Liver (tissue), 9 donors: ENCODE data around the gene SOAT1. TPM values are rescaled to one million over a fixed set of nuclear protein-coding genes. Genes with fewer than 3 reads are reported as not detected.

ENCODE experiments used
- DNase-seq: peaks from one replicate; pipeline ENCODE4 v3.0.0-alpha.2; 2017; ENCODE audit warnings: low spot score
- H3K27ac ChIP-seq, 2 donors: one replicate each; pipeline ENCODE4 v1.7.0; 2013; ENCODE audit warnings: inconsistent platforms in 2 of 2, low read length in 2 of 2, control low read depth in 1 of 2, low read depth in 1 of 2, mild to moderate bottlenecking in 1 of 2
- H3K27me3 ChIP-seq, 4 donors: one replicate each; pipeline versions ENCODE4 v1.6.1 to v1.7.0; 2013; ENCODE audit warnings: low read length in 3 of 4, inconsistent platforms in 1 of 4, mild to moderate bottlenecking in 1 of 4, moderate library complexity in 1 of 4; ENCODE audit not compliant: control insufficient read depth in 4 of 4, insufficient read depth in 4 of 4
- H3K36me3 ChIP-seq, 4 donors: one replicate each; pipeline versions ENCODE4 v1.6.1 to v1.7.0; 2013; ENCODE audit warnings: low read length in 3 of 4, mild to moderate bottlenecking in 3 of 4, low read depth in 1 of 4, moderate library complexity in 1 of 4; ENCODE audit not compliant: control insufficient read depth in 4 of 4, insufficient read depth in 3 of 4
- H3K4me1 ChIP-seq, 4 donors: one replicate each; pipeline versions ENCODE4 v1.6.1 to v1.7.0; 2013; ENCODE audit warnings: low read length in 3 of 4, mild to moderate bottlenecking in 3 of 4, moderate library complexity in 1 of 4; ENCODE audit not compliant: control insufficient read depth in 4 of 4, insufficient read depth in 4 of 4
- H3K4me3 ChIP-seq, 3 donors: one replicate each; pipeline versions ENCODE4 v1.6.1 to v1.7.0; 2013; ENCODE audit warnings: low read length in 3 of 3, control low read depth in 1 of 3, low read depth in 1 of 3, mild to moderate bottlenecking in 1 of 3
- H3K9ac ChIP-seq, 2 donors: one replicate each; pipeline ENCODE4 v1.7.0; 2013; ENCODE audit warnings: low read length in 2 of 2, mild to moderate bottlenecking in 2 of 2, moderate library complexity in 2 of 2, control low read depth in 1 of 2, low read depth in 1 of 2
- H3K9me3 ChIP-seq, 4 donors: one replicate each; pipeline versions ENCODE4 v1.6.1 to v1.7.0; 2013; ENCODE audit warnings: low read length in 3 of 4; ENCODE audit not compliant: control insufficient read depth in 4 of 4
- ATF3 ChIP-seq: IDR thresholded peaks from 2 replicates; pipeline ENCODE4 v1.6.1; 2016; ENCODE audit warnings: antibody characterized with exemption
- CTCF ChIP-seq: fragments of 150-350 bp; IDR thresholded peaks from 2 replicates; pipeline ENCODE4 v1.5.1; 2017; ENCODE audit warnings: improper control_type of control experiment, low read depth, low read length; ENCODE audit not compliant: missing input control
- EGR1 ChIP-seq, 2 donors: IDR thresholded peaks; 2 replicates each; pipeline ENCODE4 v1.6.1; 2016 to 2018; ENCODE audit warnings: antibody characterized with exemption in 2 of 2, low read depth in 2 of 2
- FOXA1 ChIP-seq: IDR thresholded peaks from 2 replicates; pipeline ENCODE4 v1.6.1; 2016; ENCODE audit warnings: antibody characterized with exemption
- GABPA ChIP-seq, 2 donors: IDR thresholded peaks in 1 of 2; conservative IDR thresholded peaks in 1 of 2; 2 replicates each; pipeline ENCODE4 v1.6.1; 2016; ENCODE audit warnings: antibody characterized with exemption in 2 of 2, mild to moderate bottlenecking in 1 of 2, moderate library complexity in 1 of 2
- HNF4A ChIP-seq, 2 donors: conservative IDR thresholded peaks; 2 replicates each; pipeline ENCODE4 v1.6.1; 2016; ENCODE audit warnings: antibody characterized with exemption in 2 of 2, mild to moderate bottlenecking in 2 of 2
- HNF4G ChIP-seq: IDR thresholded peaks from 2 replicates; pipeline ENCODE4 v1.6.1; 2016; ENCODE audit warnings: antibody characterized with exemption
- JUND ChIP-seq, 2 donors: IDR thresholded peaks; 2 replicates each; pipeline ENCODE4 v1.6.1; 2016; ENCODE audit warnings: antibody characterized with exemption in 2 of 2
- MAX ChIP-seq: IDR thresholded peaks from 2 replicates; pipeline ENCODE4 v1.6.1; 2016; ENCODE audit warnings: antibody characterized with exemption
- NR2F2 ChIP-seq: IDR thresholded peaks from 2 replicates; pipeline ENCODE4 v1.6.1; 2016; ENCODE audit warnings: antibody characterized with exemption
- RAD21 ChIP-seq, 2 donors: IDR thresholded peaks; 2 replicates each; pipeline ENCODE4 v1.6.1; 2016; ENCODE audit warnings: antibody characterized with exemption in 2 of 2, mild to moderate bottlenecking in 2 of 2
- REST ChIP-seq: IDR thresholded peaks from 2 replicates; pipeline ENCODE4 v1.6.1; 2016; ENCODE audit warnings: antibody characterized with exemption, mild to moderate bottlenecking
- RXRA ChIP-seq, 2 donors: IDR thresholded peaks; 2 replicates each; pipeline ENCODE4 v1.6.1; 2017 to 2018; ENCODE audit warnings: antibody characterized with exemption in 2 of 2, mild to moderate bottlenecking in 1 of 2
- SP1 ChIP-seq: IDR thresholded peaks from 2 replicates; pipeline ENCODE4 v1.6.1; 2018; ENCODE audit warnings: antibody characterized with exemption, mild to moderate bottlenecking
- TAF1 ChIP-seq: conservative IDR thresholded peaks from 2 replicates; pipeline ENCODE4 v1.6.1; 2016; ENCODE audit warnings: antibody characterized with exemption, mild to moderate bottlenecking
- YY1 ChIP-seq: IDR thresholded peaks from 2 replicates; pipeline ENCODE4 v1.6.1; 2016; ENCODE audit warnings: antibody characterized with exemption, mild to moderate bottlenecking
- ZBTB33 ChIP-seq: IDR thresholded peaks from 2 replicates; pipeline ENCODE4 v1.6.1; 2016; ENCODE audit warnings: antibody characterized with exemption
- WGBS: extraction: QIAGEN DNeasy Blood & Tissue Kit; methylation state at CpG from one replicate; pipeline ENCODE4 v1.1.7; 2013; 5-methylcytosine and 5-hydroxymethylcytosine counted together
- polyA plus RNA-seq, 2 donors: library from polyadenylated mRNA; stranded (reverse) in 1 of 2; unstranded in 1 of 2; fragments of 200-250 nt in 1 of 2; fragments of >200 nt in 1 of 2; fragmentation: Nextera tagmentation in 1 of 2; extraction: Ambion mirVana in 1 of 2; gene quantifications; one replicate each; pipeline versions ENCODE4 v1.2.1 to v1.2.3, GENCODE V29; 2013 to 2015
- total RNA-seq, 2 donors: library from RNA; depleted of rRNA; stranded (reverse); fragments of >200 nt; gene quantifications; one replicate each; pipeline ENCODE4 v1.2.3, GENCODE V29; 2014
- donor health status: healthy.
- donor health status: healthy.
- donor health status: healthy.
- donor health status: healthy.
- donor health status: healthy.

SOAT1 gene
- total and polyA plus RNA-seq, 4 donors: 4.3 to 14.0 (median 9.3) TPM

- no peak for TF ChIP-seq ZBTB33
Observed at GRCh38 chr1:179310291-179310690, 16.7 kb downstream of the SOAT1 start (continued).

- no peak overlapping the region for H3K4me3 ChIP-seq
- no peak for TF ChIP-seq RXRA (IDR thresholded peaks at IDR 0.05)
- TF ChIP-seq YY1: no peak
- TF ChIP-seq RAD21 (IDR thresholded peaks at IDR 0.05): no peak
- no peak for TF ChIP-seq JUND (IDR thresholded peaks at IDR 0.05)
- TF ChIP-seq HNF4A (conservative IDR thresholded peaks at IDR 0.05): no peak
- TF ChIP-seq NR2F2: no peak
- no peak for TF ChIP-seq FOXA1
- no peak for TF ChIP-seq TAF1
- TF ChIP-seq REST: no peak
- no peak for TF ChIP-seq ATF3
- no peak for TF ChIP-seq SP1
- no peak for TF ChIP-seq HNF4G
- TF ChIP-seq EGR1 (IDR thresholded peaks at IDR 0.05; ENCODE audit: low read depth in 2 of 2): no peak
- no peak for TF ChIP-seq GABPA (IDR thresholded peaks at IDR 0.05 in 1 of 2, conservative IDR thresholded peaks at IDR 0.05 in 1 of 2)
- DNase-seq: no peak
- H3K4me1 ChIP-seq: peaks cover 0 to 1% (median 0%) of the 10 kb centered on the region in 4 donors
- no peaks in the 10 kb centered on the region for H3K9me3 ChIP-seq
- H3K27me3 ChIP-seq: no peaks in the 10 kb centered on the region
- peaks cover 4 to 9% (median 5%) of the 10 kb centered on the region in 4 donors for H3K36me3 ChIP-seq
- H3K9ac ChIP-seq: no peak overlapping the region
- H3K27ac ChIP-seq: no peak overlapping the region
- WGBS: 96% methylated on average over 3 of the region's 3 CpGs
Observed at GRCh38 chr1:179310721-179311120, 17.1 kb downstream of the SOAT1 start.

- DNase-seq: no peak
- WGBS: 95% methylated on average over 5 of the region's 5 CpGs
- Histone ChIP-seq H3K9ac (no peak overlapping the region), H3K27me3 (no peaks in the 10 kb centered on the region), H3K4me1 (peaks cover 0 to 1% (median 0%) of the 10 kb centered on the region in 4 donors), H3K4me3 (no peak overlapping the region), H3K36me3 (peaks cover 4 to 7% (median 5%) of the 10 kb centered on the region in 4 donors), H3K9me3 (no peaks in the 10 kb centered on the region), H3K27ac (no peak overlapping the region)
- TF ChIP-seq MAX (no peak), ATF3 (no peak), GABPA (IDR thresholded peaks at IDR 0.05 in 1 of 2, conservative IDR thresholded peaks at IDR 0.05 in 1 of 2) (no peak), SP1 (no peak), HNF4G (no peak), JUND (IDR thresholded peaks at IDR 0.05) (no peak), NR2F2 (no peak), CTCF (no peak), EGR1 (IDR thresholded peaks at IDR 0.05; ENCODE audit: low read depth in 2 of 2) (no peak), ZBTB33 (no peak), FOXA1 (no peak)
Observed at GRCh38 chr1:179311149-179311700, 17.6 kb downstream of the SOAT1 start.
